ENCODE data around the gene OR10H4.
"Not testable (repeated sequence)": the region's sequence is repeated elsewhere in the genome, so short reads cannot be mapped to it uniquely, and the experiment has no call there.

The OR10H4 gene

GRCh38 chr19:15944401-15944800, 4.4 kb upstream of the OR10H4 start:
- no peak for DNase-seq

DNA sequence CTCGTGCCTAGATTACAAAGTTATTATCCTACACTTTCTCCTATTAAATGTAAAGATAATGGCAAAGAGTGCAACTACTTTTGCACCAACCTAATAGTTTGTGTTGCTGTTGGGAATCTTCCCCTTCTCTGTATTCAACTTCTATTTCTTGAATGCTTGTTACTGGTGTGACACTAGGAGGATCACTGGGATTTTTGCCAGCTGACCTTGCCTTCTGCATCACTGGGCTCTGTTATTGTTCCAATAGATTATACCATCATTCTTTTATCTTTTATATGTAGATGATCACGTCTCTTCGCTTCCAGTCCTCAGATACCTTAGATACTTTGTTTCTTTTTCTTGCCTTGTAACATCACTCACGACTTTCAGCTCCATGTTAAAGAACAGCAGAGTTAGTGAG, 3.5 kb upstream of the OR10H4 start:
- no peak for DNase-seq

DNA sequence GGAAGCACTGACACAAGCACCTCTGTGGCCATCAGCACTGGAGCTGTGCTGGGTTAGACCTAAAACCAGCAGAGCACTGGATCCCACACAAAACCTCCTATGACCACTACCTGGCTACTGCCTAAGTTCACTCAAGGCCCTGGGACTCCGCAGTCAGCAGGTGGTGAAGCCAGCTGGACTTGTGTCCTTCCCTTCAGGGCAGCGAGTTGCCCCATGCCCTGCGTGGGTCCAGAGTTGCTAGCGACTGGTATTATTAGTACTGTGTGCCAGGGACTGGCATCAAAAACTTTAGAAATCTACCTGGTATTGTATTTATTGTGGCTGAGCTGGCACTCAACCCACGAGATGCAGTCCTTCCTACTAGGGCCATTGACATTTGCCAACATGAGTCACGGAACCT, 6.0 kb downstream of the OR10H4 start:
- DNase-seq = no peak

GRCh38 chr19:15962319-15962718, 13.5 kb downstream of the OR10H4 start:
- DNase-seq = no peak

GRCh38 chr19:15964231-15964630, 15.4 kb downstream of the OR10H4 start:
- no peak for DNase-seq

DNA sequence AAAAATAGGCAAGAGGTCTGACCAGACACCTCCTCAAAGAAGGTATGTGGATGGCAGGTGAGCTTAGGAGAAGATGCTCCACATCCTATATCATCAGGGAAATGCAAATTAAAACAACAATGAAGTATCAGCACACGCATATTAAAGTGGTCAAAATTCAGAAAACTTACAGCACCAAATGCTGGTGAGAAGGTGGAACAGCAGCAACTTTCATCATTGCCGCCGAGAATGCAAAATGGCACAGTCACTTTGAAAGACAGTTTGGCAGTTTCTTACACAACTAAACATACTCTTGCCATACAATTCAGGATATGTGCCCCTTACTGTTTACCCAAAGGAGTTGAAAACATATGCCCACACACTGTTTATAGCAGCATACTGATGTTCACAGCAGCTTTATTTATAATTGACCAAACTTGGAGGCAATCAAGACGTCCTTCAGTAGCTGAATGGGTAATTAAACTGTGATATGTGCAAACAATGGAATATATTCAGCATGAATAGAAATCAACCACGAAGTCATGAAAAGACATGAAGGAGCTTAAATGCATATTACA, 22.5 kb downstream of the OR10H4 start:
- no peak for DNase-seq

DNA sequence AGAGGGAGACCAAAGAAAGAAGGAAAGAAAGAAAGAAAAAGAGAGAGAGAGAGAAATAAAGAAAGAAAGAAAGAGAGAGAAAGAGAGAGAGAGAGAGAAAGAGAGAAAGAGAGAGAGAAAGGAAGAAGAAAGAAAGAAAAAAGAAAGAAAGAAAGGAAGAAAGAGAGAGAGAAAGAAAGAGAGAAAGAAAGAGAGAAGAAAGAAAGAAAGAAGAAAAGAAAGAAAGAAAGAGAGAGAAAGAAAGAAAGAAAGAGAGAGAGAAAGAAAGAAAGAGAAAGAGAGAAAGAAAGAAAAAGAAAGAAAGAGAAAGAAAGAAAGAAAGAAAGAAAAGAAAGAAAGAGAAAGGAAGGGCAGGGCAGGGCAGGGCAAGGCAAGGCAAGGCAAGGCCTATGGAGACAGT, 23.2 kb downstream of the OR10H4 start:
- DNase-seq = not testable (repeated sequence)

- DNase-seq = no peak
These were observed 26.0 kb downstream of the OR10H4 start for GRCh38 chr19:15974856-15975255.

DNA sequence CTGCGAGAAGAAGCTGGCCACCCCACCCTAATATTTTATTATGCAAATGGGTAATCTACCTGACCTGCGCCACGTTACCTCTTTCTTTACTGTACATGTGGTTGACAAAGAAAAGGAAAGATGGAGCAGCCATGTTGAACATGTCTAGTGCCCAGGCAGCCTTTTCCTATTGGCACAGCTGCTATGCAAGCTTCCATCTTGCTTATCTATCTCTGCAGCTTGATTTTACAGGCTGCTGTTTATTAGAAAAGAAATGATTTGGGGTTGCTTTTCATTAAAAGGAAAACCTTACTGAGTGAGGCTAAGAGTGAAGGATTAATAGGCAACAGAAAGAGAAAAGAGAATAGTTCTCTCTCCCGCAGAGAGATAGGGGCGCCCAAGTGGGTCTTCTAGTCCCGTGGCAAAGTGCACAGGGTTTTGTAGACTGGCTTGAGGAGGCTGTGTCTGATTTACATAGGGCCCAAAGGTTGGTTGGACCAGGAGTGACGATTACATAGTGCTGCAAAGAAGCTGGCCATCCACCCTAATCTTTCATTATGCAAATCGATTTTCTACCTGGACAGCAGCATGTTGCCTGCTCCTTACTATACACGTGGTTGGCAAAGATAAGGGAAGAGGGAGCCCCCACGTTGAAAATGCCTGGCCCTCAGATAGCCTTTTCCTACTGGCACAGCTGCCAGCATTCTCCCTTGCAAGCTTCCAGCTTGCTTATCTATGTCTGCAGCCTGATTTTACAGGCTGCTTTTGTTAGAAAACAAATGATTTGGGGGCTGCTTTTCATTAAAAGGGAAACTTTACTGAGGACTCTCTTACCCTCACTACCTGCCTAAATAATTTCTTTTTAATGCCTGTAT, 28.3 kb downstream of the OR10H4 start:
- no peak for DNase-seq

- no peak for DNase-seq
These were observed 28.9 kb downstream of the OR10H4 start for GRCh38 chr19:15977690-15978089.

GRCh38 chr19:15979293-15979692, 30.5 kb downstream of the OR10H4 start:
- DNase-seq = no peak

GRCh38 chr19:15985831-15986230, 37.0 kb downstream of the OR10H4 start:
- DNase-seq = not testable (repeated sequence)

DNA sequence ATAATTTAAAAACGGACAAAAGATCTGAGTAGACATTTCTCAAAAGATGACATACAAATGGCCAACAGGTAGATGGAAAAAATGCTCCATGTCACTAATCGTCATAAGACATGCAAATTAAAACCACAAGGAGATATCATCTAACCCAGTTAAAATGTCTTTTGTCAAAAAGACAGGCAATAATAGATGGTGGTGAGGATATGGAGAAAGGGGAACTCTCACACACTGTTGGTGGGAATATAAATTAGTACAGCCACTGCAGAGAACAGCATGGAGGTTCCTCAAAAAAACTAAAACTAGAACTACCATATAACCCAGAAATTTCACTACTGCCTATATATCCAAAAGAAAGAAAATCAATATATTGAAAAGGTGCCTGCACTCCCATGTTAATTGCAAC, 37.9 kb downstream of the OR10H4 start:
- DNase-seq = no peak

- no peak for DNase-seq
These were observed 41.1 kb downstream of the OR10H4 start for GRCh38 chr19:15989889-15990288.

- no peak for DNase-seq
These were observed 42.8 kb downstream of the OR10H4 start for GRCh38 chr19:15991602-15992001.

DNA sequence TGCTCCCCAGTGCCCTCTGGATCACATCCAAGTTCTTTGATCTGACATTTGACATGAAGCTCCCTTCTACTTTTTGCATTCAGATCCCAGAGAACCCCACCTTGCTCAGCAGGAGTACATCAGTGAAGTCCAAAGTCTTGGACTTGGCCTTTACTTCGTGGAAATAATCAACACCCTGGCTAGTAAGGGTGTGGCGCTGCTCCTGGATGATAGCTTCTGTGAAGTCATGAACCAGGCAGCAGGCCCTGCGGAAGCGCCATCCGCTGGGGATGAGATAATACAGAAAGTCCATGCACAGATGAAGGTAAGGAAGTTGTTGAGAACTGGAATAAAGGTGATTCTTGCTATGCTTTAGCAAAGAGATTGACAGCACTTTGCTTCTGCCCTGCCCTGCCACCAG, 43.2 kb downstream of the OR10H4 start:
- DNase-seq = no peak

DNA sequence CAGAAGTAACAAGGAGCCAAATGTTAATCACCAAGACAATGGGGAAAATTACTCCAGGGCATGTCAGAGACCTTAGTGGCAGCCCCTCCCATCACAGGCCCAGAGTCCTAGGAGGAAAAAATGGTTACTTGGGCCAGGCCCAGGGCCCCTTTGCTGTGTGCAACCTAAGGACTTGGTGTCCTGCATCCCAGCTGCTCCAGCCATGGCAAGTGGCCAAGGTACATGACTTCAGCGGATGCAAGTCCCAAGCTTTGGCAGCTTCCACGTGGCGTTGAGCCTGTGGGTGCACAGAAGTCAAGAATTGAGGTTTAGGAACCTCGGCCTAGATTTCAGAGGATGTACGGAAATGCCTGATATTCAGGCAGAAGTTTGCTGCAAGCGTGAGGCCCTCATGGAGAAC, 46.7 kb downstream of the OR10H4 start:
- DNase-seq = no peak

DNA sequence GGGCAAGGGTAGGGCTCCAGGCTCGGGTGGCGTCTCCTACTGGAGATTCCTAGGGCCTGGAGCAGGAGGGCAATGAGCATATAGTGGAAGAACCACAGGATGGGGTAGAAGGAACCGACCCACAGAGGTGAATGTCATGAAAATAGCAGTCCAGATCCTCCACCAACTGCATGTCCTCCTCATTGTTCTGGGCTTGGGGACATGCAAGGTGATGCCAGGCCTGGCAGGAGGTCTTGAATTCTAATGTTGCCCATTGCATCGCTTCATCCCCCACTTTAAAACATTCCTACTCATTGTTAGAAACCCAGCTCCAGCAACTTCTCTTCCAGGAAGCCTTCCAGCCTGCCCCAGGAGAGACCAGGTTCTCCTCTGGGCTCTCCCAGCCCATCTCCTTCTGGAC, 49.4 kb downstream of the OR10H4 start:
- DNase-seq = no peak

Data from EL (cell line).